ENCODE results near the gene ZNF594. TPM values are rescaled to one million over a fixed set of nuclear protein-coding genes. Genes with fewer than 3 reads are reported as not detected.

ZNF594 gene
- total and polyA plus RNA-seq, 10 of the 15 experiments (the other 5 are each of a cell fraction or from before 2014, with no cell fraction given) = 0.98 to 14.3 (median 11.1) TPM

GRCh38 chr17:5225668-5226457 is 34.2 kb upstream of the ZNF594 start (continued):
- peak; percentile 88 for TF ChIP-seq MLLT1 (IDR thresholded peaks at IDR 0.05)
- peak; percentile 79; the same call in 1 of the 2 replicates for TF ChIP-seq YBX1 (IDR thresholded peaks at IDR 0.05)
- peak; percentile 69 for TF ChIP-seq POLR2AphosphoS5 (IDR thresholded peaks at IDR 0.05; ENCODE audit: low read length)
- peak; percentile 36; the same call in 1 of the 2 replicates for TF ChIP-seq SMAD5 (IDR thresholded peaks at IDR 0.05; ENCODE audit: low read depth)
- TF ChIP-seq IRF4 (IDR thresholded peaks at IDR 0.05; ENCODE audit: low read depth, low read length) = peak; percentile 56
- TF ChIP-seq MEF2B (IDR thresholded peaks at IDR 0.05; ENCODE audit: partially characterized antibody, poor library complexity, severe bottlenecking) = peak; percentile 98
- peak; percentile 89 for TF ChIP-seq ATF7 (IDR thresholded peaks at IDR 0.05; ENCODE audit: low read depth)
- peak; percentile 98 for TF ChIP-seq IKZF2 (IDR thresholded peaks at IDR 0.05)
- no peak for TF ChIP-seq EGR1 (IDR thresholded peaks at IDR 0.05; ENCODE audit: borderline replicate concordance in 1 of 2, low read depth in 2 of 2, low read length in 2 of 2)
- TF ChIP-seq ATF2 (IDR thresholded peaks at IDR 0.05; ENCODE audit: low read length) = peak; percentile 67
- peak; percentile 71 for TF ChIP-seq SKIL (IDR thresholded peaks at IDR 0.05; ENCODE audit: low read depth, poor library complexity, severe bottlenecking)
- TF ChIP-seq HDAC6 (IDR thresholded peaks at IDR 0.05; ENCODE audit: unreplicated experiment) = no peak
- 0 out of 2 replicates have a peak, but pooled peaks have one; percentile 54 for TF ChIP-seq MXI1 (IDR thresholded peaks at IDR 0.05; ENCODE audit: low read depth, low read length)
- peak; percentile 95 for TF ChIP-seq CUX1 (IDR thresholded peaks at IDR 0.05; ENCODE audit: insufficient replicate concordance, low read depth, low read length)
- TF ChIP-seq JUNB (IDR thresholded peaks at IDR 0.05) = peak; percentile 88
- no peak for TF ChIP-seq SREBF1 (IDR thresholded peaks at IDR 0.05; ENCODE audit: low read length)
- TF ChIP-seq FOXM1 (IDR thresholded peaks at IDR 0.05; ENCODE audit: low read depth, low read length) = peak; percentile 76
- peak; percentile 73; the same call in 1 of the 2 replicates for TF ChIP-seq SMARCA5 (IDR thresholded peaks at IDR 0.05)
- peak; percentile 57; the same call in 1 of the 2 replicates for TF ChIP-seq ZNF24 (IDR thresholded peaks at IDR 0.05)
- TF ChIP-seq TCF3 (IDR thresholded peaks at IDR 0.05; ENCODE audit: borderline replicate concordance, insufficient read depth, low read depth, low read length) = peak; percentile 88; the same call in 1 of the 2 replicates

Data from GM12878 (cell line).